GM23248 (cell line): ENCODE results near the gene P2RX4. TPM values are rescaled to one million over a fixed set of nuclear protein-coding genes. Genes with fewer than 3 reads are reported as not detected.

Experiments used
- DNase-seq: peaks from one replicate; pipeline ENCODE4 v3.0.0-alpha.2; 2015
- H2AFZ ChIP-seq: fragments of 200-600 bp; sonication (generic); 2 replicates; pipeline ENCODE4 v1.6.1; 2016; ENCODE audit warnings: antibody characterized with exemption
- H3F3A ChIP-seq: fragments of 200-600 bp; sonication (generic); 2 replicates; pipeline ENCODE4 v1.6.1; 2016; ENCODE audit warnings: mild to moderate bottlenecking, antibody characterized with exemption, mixed run types; ENCODE audit not compliant: insufficient read depth
- H3K27ac ChIP-seq: fragments of 200-600 bp; sonication (generic); 2 replicates; pipeline ENCODE4 v1.5.1; 2016; ENCODE audit warnings: mild to moderate bottlenecking
- H3K27me3 ChIP-seq: fragments of 200-600 bp; sonication (generic); replicated peaks from 2 replicates; pipeline ENCODE4 v1.6.1; 2016; ENCODE audit warnings: mild to moderate bottlenecking; ENCODE audit not compliant: insufficient read depth
- H3K36me3 ChIP-seq: fragments of 200-600 bp; sonication (generic); 2 replicates; pipeline ENCODE4 v1.6.1; 2016; ENCODE audit warnings: low read depth, mild to moderate bottlenecking
- H3K4me1 ChIP-seq: fragments of 200-600 bp; sonication (generic); 2 replicates; pipeline ENCODE4 v1.6.1; 2016; ENCODE audit warnings: mild to moderate bottlenecking; ENCODE audit not compliant: insufficient read depth
- H3K4me2 ChIP-seq: fragments of 200-600 bp; sonication (generic); one replicate; pipeline ENCODE4 v1.6.1; 2016; ENCODE audit warnings: mild to moderate bottlenecking; ENCODE audit not compliant: unreplicated experiment
- H3K4me3 ChIP-seq: fragments of 200-600 bp; sonication (generic); 2 replicates; pipeline ENCODE4 v1.5.1; 2016; ENCODE audit warnings: mild to moderate bottlenecking
- H3K79me2 ChIP-seq: fragments of 200-600 bp; sonication (generic); 2 replicates; pipeline ENCODE4 v1.6.1; 2016; ENCODE audit warnings: mild to moderate bottlenecking; ENCODE audit not compliant: insufficient read depth
- H3K9ac ChIP-seq: fragments of 200-600 bp; sonication (generic); 2 replicates; pipeline ENCODE4 v1.6.1; 2016; ENCODE audit warnings: mild to moderate bottlenecking
- H3K9me2 ChIP-seq: fragments of 200-600 bp; sonication (generic); 2 replicates; pipeline ENCODE4 v1.6.1; 2016; ENCODE audit warnings: mixed run types, mild to moderate bottlenecking, moderate library complexity; ENCODE audit not compliant: insufficient read depth
- H3K9me3 ChIP-seq: fragments of 200-600 bp; sonication (generic); one replicate; pipeline ENCODE4 v1.6.1; 2017; ENCODE audit warnings: low read depth
- H4K20me1 ChIP-seq: fragments of 200-600 bp; sonication (generic); 2 replicates; pipeline ENCODE4 v1.6.0; 2016; ENCODE audit not compliant: insufficient read depth
- EZH2 ChIP-seq: fragments of 200-600 bp; sonication (generic); IDR thresholded peaks from 2 replicates; pipeline ENCODE4 v1.6.1; 2018; ENCODE audit warnings: antibody characterized with exemption, mild to moderate bottlenecking; ENCODE audit not compliant: insufficient read depth, poor library complexity, severe bottlenecking
- EZH2phosphoT487 ChIP-seq: fragments of 200-600 bp; sonication (generic); IDR thresholded peaks from 2 replicates; pipeline ENCODE4 v1.6.1; 2018; ENCODE audit warnings: antibody characterized with exemption, moderate library complexity, mild to moderate bottlenecking, low read depth; ENCODE audit not compliant: insufficient read depth
- WGBS, 2 experiments: methylation state at CpG; one replicate each; pipeline ENCODE4 v1.1.6; 2015 to 2017; ENCODE audit warnings: low lambda C conversion rate in 2 of 2, low coverage in 1 of 2; ENCODE audit errors: missing lambda C conversion rate in 2 of 2; 5-methylcytosine and 5-hydroxymethylcytosine counted together
- in situ Hi-C: fragments of 300-500 bp; cut with MboI; formaldehyde crosslinking; loops from 2 replicates; pipeline ENCODE4 v1.15.0; 2020
- polyA plus RNA-seq: library from polyadenylated mRNA; unstranded; fragments of >200 nt; fragmentation: Nextera tagmentation; extraction: Ambion mirVana; gene quantifications from 2 replicates; pipeline ENCODE4 v1.2.1, GENCODE V29; 2016
- total RNA-seq: library from RNA; depleted of rRNA; stranded (reverse); fragments of >200 nt; shearing (Covaris generic); gene quantifications from 2 replicates; pipeline ENCODE4 v1.2.3, GENCODE V29; 2014

Gene P2RX4
- total and polyA plus RNA-seq, 2 experiments from 2014 or later = 18.5 to 27.9 TPM

DNA sequence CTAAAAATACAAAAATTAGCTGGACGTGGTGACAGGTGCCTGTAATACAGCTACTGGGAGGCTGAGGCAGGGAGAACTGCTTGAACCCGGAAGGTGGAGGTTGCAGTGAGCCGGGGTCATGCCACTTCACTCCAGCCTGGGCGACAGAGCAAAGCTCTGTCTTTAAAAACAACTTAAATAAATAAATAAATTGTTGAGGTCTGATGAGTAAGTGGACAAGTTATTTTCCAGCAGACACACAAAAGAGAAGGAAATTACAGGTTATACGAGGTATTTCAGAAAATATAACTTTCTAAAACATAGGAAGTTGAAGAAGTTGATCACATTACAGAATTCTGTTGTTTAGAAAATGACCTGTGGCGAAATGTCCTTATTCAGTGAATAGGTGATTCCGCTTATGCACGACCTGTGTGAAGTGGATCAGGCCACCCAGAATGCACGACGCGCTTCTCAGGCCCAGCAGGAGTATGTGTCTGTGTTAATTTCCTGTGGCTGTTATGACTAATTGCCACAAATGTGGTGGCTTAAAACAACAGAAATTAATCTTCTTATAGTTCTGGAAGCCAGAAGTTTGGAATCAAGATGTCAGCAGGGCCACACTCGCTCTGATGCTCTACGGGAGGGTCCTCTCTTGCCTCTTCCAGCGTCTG lies 39.2 kb upstream of the P2RX4 start:
- 81 to 83% methylated on average over 14 of the region's 14 CpGs for WGBS, 2 experiments
- Histone ChIP-seq H3K9me3 (no peaks in the 10 kb centered on the region), H3K36me3 (no peaks in the 10 kb centered on the region), H4K20me1 (no peaks in the 10 kb centered on the region), H3K9me2 (no peaks in the 10 kb centered on the region), H3K79me2 (no peaks in the 10 kb centered on the region), H3K27ac (no peak overlapping the region), H2AFZ (no peak overlapping the region), H3K9ac (no peak overlapping the region), H3K4me1 (no peaks in the 10 kb centered on the region), H3K4me3 (no peak overlapping the region), H3K27me3 (no peaks in the 10 kb centered on the region), H3K4me2 (no peak overlapping the region), H3F3A (no peaks in the 10 kb centered on the region)
- in situ Hi-C loops = no loop called here
- peak; percentile 6 for DNase-seq
- TF ChIP-seq EZH2 = no peak

DNA sequence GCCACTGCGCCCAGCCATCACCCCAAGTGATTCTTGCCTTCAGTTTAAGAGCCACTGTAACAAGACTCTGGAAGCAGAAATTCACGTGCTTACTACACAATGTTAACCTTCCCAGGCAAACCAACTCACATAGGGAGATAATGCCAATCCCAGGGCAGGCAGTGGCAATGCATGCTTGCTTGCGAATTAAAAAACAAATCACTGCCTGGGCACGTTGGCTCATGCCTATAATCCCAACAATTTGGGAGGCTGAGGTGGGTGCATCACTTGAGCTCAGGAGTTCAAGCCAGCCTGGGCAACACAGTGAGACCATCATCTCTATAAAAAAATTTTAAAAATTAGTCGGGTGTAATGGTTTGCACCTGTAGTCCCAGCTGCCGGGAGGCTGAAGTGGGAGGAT lies 37.8 kb upstream of the P2RX4 start:
- 84% methylated on average over 6 of the region's 6 CpGs for WGBS, 2 experiments
- Histone ChIP-seq H3K4me1 (no peaks in the 10 kb centered on the region), H3K79me2 (no peaks in the 10 kb centered on the region), H3K27ac (no peak overlapping the region), H3K27me3 (no peaks in the 10 kb centered on the region), H3K4me3 (no peak overlapping the region), H3F3A (no peaks in the 10 kb centered on the region), H3K9me2 (no peaks in the 10 kb centered on the region), H4K20me1 (no peaks in the 10 kb centered on the region), H3K36me3 (no peaks in the 10 kb centered on the region), H3K4me2 (no peak overlapping the region), H2AFZ (no peak overlapping the region), H3K9ac (no peak overlapping the region), H3K9me3 (no peaks in the 10 kb centered on the region)
- TF ChIP-seq EZH2 (no peak), EZH2phosphoT487 (no peak)
- in situ Hi-C loops = no loop called here
- DNase-seq = no peak

- H3K36me3 ChIP-seq = no peaks in the 10 kb centered on the region
- H3K9me2 ChIP-seq = no peaks in the 10 kb centered on the region
- H4K20me1 ChIP-seq = no peaks in the 10 kb centered on the region
- H2AFZ ChIP-seq = no peak overlapping the region
- H3K27ac ChIP-seq = no peak overlapping the region
- no peaks in the 10 kb centered on the region for H3K79me2 ChIP-seq
- H3K9me3 ChIP-seq = no peaks in the 10 kb centered on the region
- no peak overlapping the region for H3K9ac ChIP-seq
- no peak for DNase-seq
- H3K4me2 ChIP-seq = no peak overlapping the region
- no peak for TF ChIP-seq EZH2phosphoT487
- TF ChIP-seq EZH2 = no peak
- H3K4me1 ChIP-seq = no peaks in the 10 kb centered on the region
- no peaks in the 10 kb centered on the region for H3F3A ChIP-seq
- H3K4me3 ChIP-seq = no peak overlapping the region
- no peaks in the 10 kb centered on the region for H3K27me3 ChIP-seq
- WGBS, 2 experiments = 85 to 86% methylated on average over 16 of the region's 16 CpGs
- in situ Hi-C loops = no loop called here
These were observed 34.4 kb upstream of the P2RX4 start for GRCh38 chr12:121175383-121176119.

- Histone ChIP-seq H3K9ac (no peak overlapping the region), H3K4me1 (no peaks in the 10 kb centered on the region), H3K9me2 (no peaks in the 10 kb centered on the region), H3K4me2 (no peak overlapping the region), H3K9me3 (no peaks in the 10 kb centered on the region), H3K27ac (no peak overlapping the region), H2AFZ (no peak overlapping the region), H4K20me1 (no peaks in the 10 kb centered on the region), H3K79me2 (no peaks in the 10 kb centered on the region), H3F3A (no peaks in the 10 kb centered on the region), H3K36me3 (no peaks in the 10 kb centered on the region), H3K4me3 (no peak overlapping the region), H3K27me3 (no peaks in the 10 kb centered on the region)
- no peak for DNase-seq
- TF ChIP-seq EZH2phosphoT487 = no peak
- TF ChIP-seq EZH2 = no peak
- WGBS, 2 experiments = 87% methylated on average over 19 of the region's 19 CpGs
- in situ Hi-C loops = no loop called here
These were observed 33.0 kb upstream of the P2RX4 start for GRCh38 chr12:121176826-121177529.
